Trophoblast cell (in vitro differentiated cells and primary cell): Measurements from ENCODE around the gene MYO1F.

Experiments
- DNase-seq, 2 donors: peaks; one replicate each; pipeline ENCODE4 v3.0.0-alpha.2; 2016
- H2AFZ ChIP-seq: 2 replicates; pipeline ENCODE4 v1.6.1; 2013; ENCODE audit warnings: low read length, moderate library complexity, mild to moderate bottlenecking; ENCODE audit not compliant: insufficient read depth, poor library complexity
- H2AK5ac ChIP-seq: 2 replicates; pipeline ENCODE4 v1.6.1; 2013; ENCODE audit warnings: mild to moderate bottlenecking, low read length
- H2BK120ac ChIP-seq: 2 replicates; pipeline ENCODE4 v1.6.1; 2013; ENCODE audit warnings: low read length, mild to moderate bottlenecking, moderate library complexity; ENCODE audit not compliant: insufficient read depth, poor library complexity
- H2BK12ac ChIP-seq: 2 replicates; pipeline ENCODE4 v1.6.1; 2013; ENCODE audit warnings: mild to moderate bottlenecking, low read length, moderate library complexity
- H2BK5ac ChIP-seq: 2 replicates; pipeline ENCODE4 v1.6.1; 2013; ENCODE audit warnings: low read length, low read depth, moderate library complexity, mild to moderate bottlenecking; ENCODE audit not compliant: poor library complexity
- H3K14ac ChIP-seq: 2 replicates; pipeline ENCODE4 v1.6.1; 2013; ENCODE audit warnings: mild to moderate bottlenecking, low read length
- H3K18ac ChIP-seq: 2 replicates; pipeline ENCODE4 v1.6.1; 2013; ENCODE audit warnings: mild to moderate bottlenecking, low read length
- H3K23ac ChIP-seq: 2 replicates; pipeline ENCODE4 v1.6.1; 2013; ENCODE audit warnings: low read length
- H3K27ac ChIP-seq: 2 replicates; pipeline ENCODE4 v1.5.1; 2013; ENCODE audit warnings: low read depth, mild to moderate bottlenecking, inconsistent platforms, low read length, moderate library complexity
- H3K27me3 ChIP-seq: 2 replicates; pipeline ENCODE4 v1.6.1; 2013; ENCODE audit warnings: inconsistent platforms, mild to moderate bottlenecking, low read length, moderate library complexity; ENCODE audit not compliant: insufficient read depth
- H3K36me3 ChIP-seq, 2 experiments: 1 replicate in 1 of 2; 2 replicates in 1 of 2; pipeline ENCODE4 v1.6.1; 2013; ENCODE audit warnings: low read length in 2 of 2, mild to moderate bottlenecking in 2 of 2, moderate library complexity in 1 of 2; ENCODE audit not compliant: insufficient read depth in 2 of 2, control insufficient read depth in 1 of 2
- H3K4ac ChIP-seq: 2 replicates; pipeline ENCODE4 v1.6.1; 2013; ENCODE audit warnings: low read depth, mild to moderate bottlenecking, low read length, moderate library complexity
- H3K4me1 ChIP-seq, 2 experiments: 1 replicate in 1 of 2; 2 replicates in 1 of 2; pipeline ENCODE4 v1.6.1; 2013; ENCODE audit warnings: low read length in 2 of 2, mild to moderate bottlenecking in 2 of 2, moderate library complexity in 1 of 2; ENCODE audit not compliant: insufficient read depth in 2 of 2, control insufficient read depth in 1 of 2
- H3K4me2 ChIP-seq: 2 replicates; pipeline ENCODE4 v1.6.1; 2013; ENCODE audit warnings: inconsistent platforms, mild to moderate bottlenecking, low read length, moderate library complexity
- H3K4me3 ChIP-seq: 2 replicates; pipeline ENCODE4 v1.5.1; 2013; ENCODE audit warnings: mild to moderate bottlenecking, low read depth, low read length, inconsistent platforms
- H3K79me1 ChIP-seq: one replicate; pipeline ENCODE4 v1.6.1; 2013; ENCODE audit warnings: low read length
- H3K79me2 ChIP-seq: 2 replicates; pipeline ENCODE4 v1.6.1; 2013; ENCODE audit warnings: low read length, mild to moderate bottlenecking; ENCODE audit not compliant: control insufficient read depth, insufficient read depth, poor library complexity
- H3K9ac ChIP-seq: 2 replicates; pipeline ENCODE4 v1.6.1; 2013; ENCODE audit warnings: mild to moderate bottlenecking, low read length
- H3K9me3 ChIP-seq: 2 replicates; pipeline ENCODE4 v1.6.1; 2013; ENCODE audit warnings: low read depth, mild to moderate bottlenecking, control low read depth, inconsistent platforms, low read length; ENCODE audit not compliant: insufficient read depth
- H4K12ac ChIP-seq: 2 replicates; pipeline ENCODE4 v1.6.1; 2013; ENCODE audit warnings: low read depth, mild to moderate bottlenecking, low read length, moderate library complexity
- H4K8ac ChIP-seq: 2 replicates; pipeline ENCODE4 v1.6.1; 2013; ENCODE audit warnings: low read depth, mild to moderate bottlenecking, low read length, moderate library complexity
- H4K91ac ChIP-seq: one replicate; pipeline ENCODE4 v1.6.1; 2013; ENCODE audit warnings: low read depth, mild to moderate bottlenecking, low read length, moderate library complexity
- WGBS: extraction: QIAGEN DNeasy Blood & Tissue Kit; methylation state at CpG from one replicate; pipeline ENCODE4 v1.1.7; 2013; ENCODE audit warnings: missing lambda C conversion rate; ENCODE audit not compliant: insufficient read length, insufficient coverage; ENCODE audit errors: extremely low coverage; 5-methylcytosine and 5-hydroxymethylcytosine counted together

Gene MYO1F

GRCh38 chr19:8571006-8571411 lies 6.2 kb downstream of the MYO1F start:
- Histone ChIP-seq H2BK12ac (no peak overlapping the region), H4K91ac (no peak overlapping the region), H3K79me2 (no peaks in the 10 kb centered on the region), H3K18ac (no peak overlapping the region), H2AK5ac (no peak overlapping the region), H3K9ac (no peak overlapping the region), H2BK5ac (no peak overlapping the region), H3K27me3 (no peaks in the 10 kb centered on the region), H3K23ac (no peak overlapping the region), H3K4me2 (no peak overlapping the region), H3K4ac (no peak overlapping the region), H3K4me1 (peaks cover 0 to 4% of the 10 kb centered on the region in 2 experiments), H3K27ac (no peak overlapping the region), H2AFZ (no peak overlapping the region), H3K14ac (no peak overlapping the region), H3K79me1 (no peaks in the 10 kb centered on the region), H3K9me3 (no peaks in the 10 kb centered on the region), H3K4me3 (no peak overlapping the region), H4K8ac (no peak overlapping the region), H2BK120ac (no peak overlapping the region), H4K12ac (no peak overlapping the region), H3K36me3 (no peaks in the 10 kb centered on the region)
- no CpG with 5 or more reads among the region's 5 CpGs for WGBS
- peak in 1 of 2 donors; percentile 21 for DNase-seq

GRCh38 chr19:8569066-8569771 lies 8.0 kb downstream of the MYO1F start:
- no peak overlapping the region for H2BK5ac ChIP-seq
- no peaks in the 10 kb centered on the region for H3K27me3 ChIP-seq
- H3K9ac ChIP-seq: no peak overlapping the region
- H3K79me2 ChIP-seq: no peaks in the 10 kb centered on the region
- H4K8ac ChIP-seq: no peak overlapping the region
- peak in 1 of 2 donors; percentile 42 for DNase-seq
- no peaks in the 10 kb centered on the region for H3K9me3 ChIP-seq
- H2AK5ac ChIP-seq: no peak overlapping the region
- no peak overlapping the region for H2AFZ ChIP-seq
- H3K27ac ChIP-seq: no peak overlapping the region
- no peak overlapping the region for H2BK12ac ChIP-seq
- no peaks in the 10 kb centered on the region for H3K79me1 ChIP-seq
- no peak overlapping the region for H4K91ac ChIP-seq
- H2BK120ac ChIP-seq: no peak overlapping the region
- H4K12ac ChIP-seq: no peak overlapping the region
- H3K23ac ChIP-seq: no peak overlapping the region
- H3K4me2 ChIP-seq: no peak overlapping the region
- no peak overlapping the region for H3K18ac ChIP-seq
- peaks cover 0 to 4% of the 10 kb centered on the region in 2 experiments for H3K4me1 ChIP-seq
- no peak overlapping the region for H3K4me3 ChIP-seq
- no peaks in the 10 kb centered on the region for H3K36me3 ChIP-seq
- H3K4ac ChIP-seq: no peak overlapping the region
- no CpG with 5 or more reads among the region's 5 CpGs for WGBS
- no peak overlapping the region for H3K14ac ChIP-seq

DNA sequence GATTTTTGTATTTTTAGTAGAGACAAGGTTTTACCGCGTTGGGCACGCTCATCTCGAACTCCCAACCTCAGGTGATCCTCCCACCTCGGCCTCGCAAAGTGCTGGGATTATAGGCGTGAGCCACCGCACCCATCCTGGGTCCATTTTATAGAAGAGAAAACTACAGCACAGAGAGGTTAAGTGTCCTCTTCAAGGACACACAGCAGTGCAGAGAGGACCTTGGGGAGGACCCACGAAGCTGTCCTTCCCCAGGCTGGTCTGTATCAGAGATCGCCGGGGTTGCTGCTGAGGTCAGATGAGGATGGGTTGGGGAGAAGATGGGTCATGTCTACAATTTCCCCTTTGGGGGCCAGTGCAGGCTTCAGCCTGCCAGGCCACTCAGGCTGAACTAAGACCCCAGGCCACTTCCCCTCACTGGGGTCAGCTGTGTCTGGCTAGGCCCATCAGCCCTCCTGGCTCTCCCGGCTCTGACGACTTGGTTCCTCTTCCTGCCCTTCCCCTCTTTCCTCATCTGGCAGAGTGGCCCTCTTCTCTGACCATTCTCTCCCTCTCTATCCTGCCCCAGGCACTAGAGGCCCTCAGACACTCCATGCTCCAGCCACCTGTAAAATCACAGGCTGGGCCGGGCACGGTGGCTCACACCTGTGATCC lies 9.6 kb downstream of the MYO1F start:
- Histone ChIP-seq H2BK120ac (no peak overlapping the region), H3K9me3 (no peaks in the 10 kb centered on the region), H3K36me3 (no peaks in the 10 kb centered on the region), H4K12ac (no peak overlapping the region), H3K79me1 (no peaks in the 10 kb centered on the region), H4K8ac (no peak overlapping the region), H3K4me2 (no peak overlapping the region), H2AFZ (no peak overlapping the region), H3K27me3 (no peaks in the 10 kb centered on the region), H3K4me3 (no peak overlapping the region), H3K14ac (no peak overlapping the region), H3K9ac (no peak overlapping the region), H3K4ac (no peak overlapping the region), H3K79me2 (no peaks in the 10 kb centered on the region), H3K27ac (no peak overlapping the region), H4K91ac (no peak overlapping the region), H3K23ac (no peak overlapping the region), H2BK12ac (no peak overlapping the region), H3K18ac (no peak overlapping the region), H2BK5ac (no peak overlapping the region), H3K4me1 (peaks cover 0 to 4% of the 10 kb centered on the region in 2 experiments), H2AK5ac (no peak overlapping the region)
- DNase-seq: no peak
- WGBS: no CpG with 5 or more reads among the region's 15 CpGs

- H3K27me3 ChIP-seq: no peaks in the 10 kb centered on the region
- peak; percentile 29 to 82 for DNase-seq
- H4K8ac ChIP-seq: no peak overlapping the region
- H3K9ac ChIP-seq: no peak overlapping the region
- no peaks in the 10 kb centered on the region for H3K79me1 ChIP-seq
- H3K79me2 ChIP-seq: no peaks in the 10 kb centered on the region
- H3K9me3 ChIP-seq: no peaks in the 10 kb centered on the region
- H3K4me2 ChIP-seq: no peak overlapping the region
- no peak overlapping the region for H2AFZ ChIP-seq
- no peaks in the 10 kb centered on the region for H3K36me3 ChIP-seq
- no peak overlapping the region for H2AK5ac ChIP-seq
- no peak overlapping the region for H3K14ac ChIP-seq
- no peak overlapping the region for H3K27ac ChIP-seq
- H3K4me3 ChIP-seq: no peak overlapping the region
- H3K23ac ChIP-seq: no peak overlapping the region
- H2BK12ac ChIP-seq: no peak overlapping the region
- no peak overlapping the region for H4K91ac ChIP-seq
- WGBS: no CpG with 5 or more reads among the region's 7 CpGs
- no peak overlapping the region for H3K18ac ChIP-seq
- H3K4me1 ChIP-seq: peaks cover 0 to 4% of the 10 kb centered on the region in 2 experiments
- H4K12ac ChIP-seq: no peak overlapping the region
- no peak overlapping the region for H2BK5ac ChIP-seq
- no peak overlapping the region for H3K4ac ChIP-seq
- H2BK120ac ChIP-seq: no peak overlapping the region
These were observed 10.4 kb downstream of the MYO1F start for GRCh38 chr19:8566855-8567254.
